GM19351 (cell line): ENCODE results near the gene CRLF3.
"Not testable (repeated sequence)": the region's sequence is repeated elsewhere in the genome, so short reads cannot be mapped to it uniquely, and the experiment has no call there.

ENCODE experiments used
- ATAC-seq: cut with Tn5 transposase; IDR thresholded peaks from one replicate; pipeline ENCODE4 v1.9.1; 2021; ENCODE audit warnings: mild to moderate bottlenecking, moderate library complexity; ENCODE audit not compliant: unreplicated experiment

CRLF3 gene

DNA sequence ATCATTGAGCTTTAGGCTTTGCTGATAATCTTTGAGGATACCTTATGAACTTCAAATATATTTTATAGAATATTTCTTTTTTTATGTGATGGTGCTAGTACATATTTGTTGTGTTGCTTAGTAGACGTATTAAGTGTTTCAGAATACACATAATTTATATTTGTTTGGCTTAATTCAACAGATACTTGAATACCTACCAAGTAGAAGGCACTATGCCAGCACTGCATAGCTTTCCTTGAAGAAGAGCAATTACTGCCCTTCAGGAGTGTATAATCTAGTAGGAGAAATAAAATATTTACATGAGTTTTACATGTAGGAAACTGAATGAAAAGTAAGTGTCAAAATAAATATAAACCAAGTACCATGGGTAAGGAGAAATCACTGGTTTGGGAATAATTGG, 81.8 kb downstream of the CRLF3 start:
- ATAC-seq: not testable (repeated sequence)

GRCh38 chr17:30736371-30736770, 88.1 kb downstream of the CRLF3 start:
- not testable (repeated sequence) for ATAC-seq

GRCh38 chr17:30735644-30736043, 88.8 kb downstream of the CRLF3 start:
- ATAC-seq: not testable (repeated sequence)

DNA sequence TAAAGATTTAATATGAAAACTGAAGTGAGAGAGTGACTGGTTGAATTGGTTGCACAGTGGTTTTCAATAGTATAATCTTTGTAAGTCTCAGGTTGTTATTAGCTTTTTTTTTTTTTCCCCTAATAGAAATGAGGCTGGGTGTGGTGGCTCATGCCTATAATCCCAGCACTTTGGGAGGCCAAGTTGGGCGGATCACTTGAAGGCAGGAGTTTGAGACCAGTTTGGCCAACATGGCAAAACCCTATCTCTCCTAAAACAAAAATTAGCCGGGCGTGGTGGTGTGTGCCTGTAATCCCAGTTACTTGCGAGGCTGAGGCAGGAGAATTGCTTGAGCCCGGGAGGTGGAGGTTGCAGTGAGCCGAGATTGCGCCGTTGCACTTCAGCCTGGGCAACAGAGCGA, 89.3 kb downstream of the CRLF3 start:
- not testable (repeated sequence) for ATAC-seq

- ATAC-seq: not testable (repeated sequence)
These were observed 90.3 kb downstream of the CRLF3 start for GRCh38 chr17:30734153-30734552.
